HEK293 (cell line): Measurements from ENCODE around the gene CCDC146.

Experiments used
- CTCF ChIA-PET: fragments of 350-600 bp; formaldehyde crosslinking; extraction: SDS; loops from one replicate; lab custom pipeline; 2021; ENCODE audit warnings: antibody characterized with exemption; lab: Yijun Ruan, JAX
- POLR2A ChIA-PET: fragments of 300-600 bp; formaldehyde crosslinking; extraction: SDS; loops from one replicate; lab custom pipeline; 2020; ENCODE audit warnings: antibody characterized with exemption, inconsistent platforms; lab: Yijun Ruan, JAX
- H3K27ac ChIP-seq: fragments of 200-500 bp; sonication (Bioruptor generic); 2 replicates; pipeline ENCODE4 v1.5.1; 2014; ENCODE audit warnings: low read depth, low read length, control low read depth, inconsistent platforms; ENCODE audit errors: extremely low read depth
- H3K36me3 ChIP-seq, 2 experiments: fragments of 200-500 bp in 1 of 2; sonication (Bioruptor generic) in 1 of 2; 1 replicate in 1 of 2; 2 replicates in 1 of 2; pipeline ENCODE4 v1.5.1; 2014 to 2017; ENCODE audit warnings: inconsistent platforms in 2 of 2, low read length in 2 of 2; ENCODE audit not compliant: control insufficient read depth in 2 of 2, insufficient read depth in 1 of 2
- H3K4me1 ChIP-seq: fragments of 200-500 bp; sonication (Bioruptor generic); 2 replicates; pipeline ENCODE4 v1.5.1; 2014; ENCODE audit warnings: mild to moderate bottlenecking, low read length, inconsistent platforms; ENCODE audit not compliant: control insufficient read depth, insufficient read depth
- H3K4me3 ChIP-seq: 2 replicates; pipeline ENCODE4 v1.5.1; 2011; ENCODE audit warnings: low read depth, mild to moderate bottlenecking, control low read depth, low read length, moderate library complexity
- H3K9me3 ChIP-seq: fragments of 200-500 bp; sonication (Bioruptor generic); 2 replicates; pipeline ENCODE4 v1.5.1; 2014; ENCODE audit warnings: low read depth, low read length, inconsistent platforms; ENCODE audit not compliant: control insufficient read depth, insufficient read depth
- KLF7 ChIP-seq: fragments of 450-650 bp; formaldehyde crosslinking; IDR thresholded peaks from 2 replicates; pipeline ENCODE4 v1.5.1; 2016; ENCODE audit warnings: missing biosample characterization, missing genetic modification characterization, borderline replicate concordance
- ZNF24 ChIP-seq: fragments of 450-650 bp; formaldehyde crosslinking; IDR thresholded peaks from 2 replicates; pipeline ENCODE4 v1.5.1; 2016; ENCODE audit warnings: missing biosample characterization, missing genetic modification characterization
- ZNF514 ChIP-seq: fragments of 450-650 bp; formaldehyde crosslinking; IDR thresholded peaks from 2 replicates; pipeline ENCODE4 v1.5.1; 2016; ENCODE audit warnings: missing biosample characterization, missing genetic modification characterization
- ZNF623 ChIP-seq: fragments of 450-650 bp; formaldehyde crosslinking; IDR thresholded peaks from 2 replicates; pipeline ENCODE4 v1.5.1; 2016; ENCODE audit warnings: missing biosample characterization, missing genetic modification characterization
- ZNF664 ChIP-seq: fragments of 450-650 bp; formaldehyde crosslinking; IDR thresholded peaks from 2 replicates; pipeline ENCODE4 v1.5.1; 2016; ENCODE audit warnings: missing biosample characterization, missing genetic modification characterization
- ZNF777 ChIP-seq: fragments of 450-650 bp; formaldehyde crosslinking; IDR thresholded peaks from 2 replicates; pipeline ENCODE4 v1.5.1; 2017; ENCODE audit warnings: missing biosample characterization, missing genetic modification characterization, borderline replicate concordance
- ZSCAN4 ChIP-seq: fragments of 450-650 bp; formaldehyde crosslinking; IDR thresholded peaks from 2 replicates; pipeline ENCODE4 v1.5.1; 2017; ENCODE audit warnings: missing biosample characterization, missing genetic modification characterization
- TF ChIP-seq, protein P1 (sequence below): fragments of 450-650 bp; formaldehyde crosslinking; IDR thresholded peaks from 2 replicates; pipeline ENCODE4 v1.5.1; 2016; ENCODE audit warnings: missing biosample characterization, missing genetic modification characterization
- TF ChIP-seq, protein P2 (sequence below): fragments of 450-650 bp; formaldehyde crosslinking; IDR thresholded peaks from 2 replicates; pipeline ENCODE4 v1.5.1; 2016; ENCODE audit warnings: missing biosample characterization, missing genetic modification characterization
- TF ChIP-seq, protein P3 (sequence below): fragments of 450-650 bp; formaldehyde crosslinking; IDR thresholded peaks from 2 replicates; pipeline ENCODE4 v1.5.1; 2016; ENCODE audit warnings: missing biosample characterization, missing genetic modification characterization
- TF ChIP-seq, protein P4 (sequence below): fragments of 450-650 bp; formaldehyde crosslinking; conservative IDR thresholded peaks from 2 replicates; pipeline ENCODE4 v1.5.1; 2016; ENCODE audit warnings: low read depth, missing biosample characterization, missing genetic modification characterization

The CCDC146 gene

DNA sequence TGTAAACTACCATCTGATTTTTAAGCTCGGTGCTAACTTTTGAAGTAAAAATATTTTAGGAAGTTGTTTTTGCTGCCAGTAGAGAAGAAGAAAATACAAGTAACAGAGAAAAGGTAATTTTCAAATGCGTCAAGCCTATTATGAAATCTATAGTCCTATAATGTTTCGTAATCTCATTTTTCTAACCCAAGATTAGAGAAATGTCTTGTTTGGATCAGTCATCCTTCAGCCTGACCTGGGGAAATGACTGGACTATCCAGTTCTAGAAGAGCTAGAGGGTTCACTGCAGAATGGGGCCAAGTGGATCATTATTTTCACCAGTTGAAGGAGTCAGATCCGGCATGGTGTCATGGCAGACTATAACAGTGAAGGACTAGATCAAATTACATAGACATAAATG, 139.9 kb downstream of the CCDC146 start:
- CTCF ChIA-PET: no interaction called here

More for the DNA sequence above, 139.9 kb downstream of the CCDC146 start:
- Histone ChIP-seq H3K36me3 (no peaks in the 10 kb centered on the region), H3K4me1 (no peaks in the 10 kb centered on the region), H3K9me3 (no peaks in the 10 kb centered on the region), H3K4me3 (no peak overlapping the region), H3K27ac (no peak overlapping the region)
- TF ChIP-seq, protein P1, sequence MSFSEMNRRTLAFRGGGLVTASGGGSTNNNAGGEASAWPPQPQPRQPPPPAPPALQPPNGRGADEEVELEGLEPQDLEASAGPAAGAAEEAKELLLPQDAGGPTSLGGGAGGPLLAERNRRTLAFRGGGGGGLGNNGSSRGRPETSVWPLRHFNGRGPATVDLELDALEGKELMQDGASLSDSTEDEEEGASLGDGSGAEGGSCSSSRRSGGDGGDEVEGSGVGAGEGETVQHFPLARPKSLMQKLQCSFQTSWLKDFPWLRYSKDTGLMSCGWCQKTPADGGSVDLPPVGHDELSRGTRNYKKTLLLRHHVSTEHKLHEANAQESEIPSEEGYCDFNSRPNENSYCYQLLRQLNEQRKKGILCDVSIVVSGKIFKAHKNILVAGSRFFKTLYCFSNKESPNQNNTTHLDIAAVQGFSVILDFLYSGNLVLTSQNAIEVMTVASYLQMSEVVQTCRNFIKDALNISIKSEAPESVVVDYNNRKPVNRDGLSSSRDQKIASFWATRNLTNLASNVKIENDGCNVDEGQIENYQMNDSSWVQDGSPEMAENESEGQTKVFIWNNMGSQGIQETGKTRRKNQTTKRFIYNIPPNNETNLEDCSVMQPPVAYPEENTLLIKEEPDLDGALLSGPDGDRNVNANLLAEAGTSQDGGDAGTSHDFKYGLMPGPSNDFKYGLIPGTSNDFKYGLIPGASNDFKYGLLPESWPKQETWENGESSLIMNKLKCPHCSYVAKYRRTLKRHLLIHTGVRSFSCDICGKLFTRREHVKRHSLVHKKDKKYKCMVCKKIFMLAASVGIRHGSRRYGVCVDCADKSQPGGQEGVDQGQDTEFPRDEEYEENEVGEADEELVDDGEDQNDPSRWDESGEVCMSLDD (tag by site-specific recombination): no peak
- TF ChIP-seq, protein P2, sequence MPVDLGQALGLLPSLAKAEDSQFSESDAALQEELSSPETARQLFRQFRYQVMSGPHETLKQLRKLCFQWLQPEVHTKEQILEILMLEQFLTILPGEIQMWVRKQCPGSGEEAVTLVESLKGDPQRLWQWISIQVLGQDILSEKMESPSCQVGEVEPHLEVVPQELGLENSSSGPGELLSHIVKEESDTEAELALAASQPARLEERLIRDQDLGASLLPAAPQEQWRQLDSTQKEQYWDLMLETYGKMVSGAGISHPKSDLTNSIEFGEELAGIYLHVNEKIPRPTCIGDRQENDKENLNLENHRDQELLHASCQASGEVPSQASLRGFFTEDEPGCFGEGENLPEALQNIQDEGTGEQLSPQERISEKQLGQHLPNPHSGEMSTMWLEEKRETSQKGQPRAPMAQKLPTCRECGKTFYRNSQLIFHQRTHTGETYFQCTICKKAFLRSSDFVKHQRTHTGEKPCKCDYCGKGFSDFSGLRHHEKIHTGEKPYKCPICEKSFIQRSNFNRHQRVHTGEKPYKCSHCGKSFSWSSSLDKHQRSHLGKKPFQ: no peak
- TF ChIP-seq ZNF777 (tag by site-specific recombination): no peak
- TF ChIP-seq, protein P3, sequence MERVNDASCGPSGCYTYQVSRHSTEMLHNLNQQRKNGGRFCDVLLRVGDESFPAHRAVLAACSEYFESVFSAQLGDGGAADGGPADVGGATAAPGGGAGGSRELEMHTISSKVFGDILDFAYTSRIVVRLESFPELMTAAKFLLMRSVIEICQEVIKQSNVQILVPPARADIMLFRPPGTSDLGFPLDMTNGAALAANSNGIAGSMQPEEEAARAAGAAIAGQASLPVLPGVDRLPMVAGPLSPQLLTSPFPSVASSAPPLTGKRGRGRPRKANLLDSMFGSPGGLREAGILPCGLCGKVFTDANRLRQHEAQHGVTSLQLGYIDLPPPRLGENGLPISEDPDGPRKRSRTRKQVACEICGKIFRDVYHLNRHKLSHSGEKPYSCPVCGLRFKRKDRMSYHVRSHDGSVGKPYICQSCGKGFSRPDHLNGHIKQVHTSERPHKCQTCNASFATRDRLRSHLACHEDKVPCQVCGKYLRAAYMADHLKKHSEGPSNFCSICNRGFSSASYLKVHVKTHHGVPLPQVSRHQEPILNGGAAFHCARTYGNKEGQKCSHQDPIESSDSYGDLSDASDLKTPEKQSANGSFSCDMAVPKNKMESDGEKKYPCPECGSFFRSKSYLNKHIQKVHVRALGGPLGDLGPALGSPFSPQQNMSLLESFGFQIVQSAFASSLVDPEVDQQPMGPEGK (tag by site-specific recombination): no peak
- no peak for TF ChIP-seq ZNF24 (tag by site-specific recombination)
- no peak for TF ChIP-seq ZNF514 (tag by site-specific recombination)
- no peak for TF ChIP-seq ZNF623 (tag by site-specific recombination)
- TF ChIP-seq ZNF664 (tag by site-specific recombination): no peak
- TF ChIP-seq, protein P4, sequence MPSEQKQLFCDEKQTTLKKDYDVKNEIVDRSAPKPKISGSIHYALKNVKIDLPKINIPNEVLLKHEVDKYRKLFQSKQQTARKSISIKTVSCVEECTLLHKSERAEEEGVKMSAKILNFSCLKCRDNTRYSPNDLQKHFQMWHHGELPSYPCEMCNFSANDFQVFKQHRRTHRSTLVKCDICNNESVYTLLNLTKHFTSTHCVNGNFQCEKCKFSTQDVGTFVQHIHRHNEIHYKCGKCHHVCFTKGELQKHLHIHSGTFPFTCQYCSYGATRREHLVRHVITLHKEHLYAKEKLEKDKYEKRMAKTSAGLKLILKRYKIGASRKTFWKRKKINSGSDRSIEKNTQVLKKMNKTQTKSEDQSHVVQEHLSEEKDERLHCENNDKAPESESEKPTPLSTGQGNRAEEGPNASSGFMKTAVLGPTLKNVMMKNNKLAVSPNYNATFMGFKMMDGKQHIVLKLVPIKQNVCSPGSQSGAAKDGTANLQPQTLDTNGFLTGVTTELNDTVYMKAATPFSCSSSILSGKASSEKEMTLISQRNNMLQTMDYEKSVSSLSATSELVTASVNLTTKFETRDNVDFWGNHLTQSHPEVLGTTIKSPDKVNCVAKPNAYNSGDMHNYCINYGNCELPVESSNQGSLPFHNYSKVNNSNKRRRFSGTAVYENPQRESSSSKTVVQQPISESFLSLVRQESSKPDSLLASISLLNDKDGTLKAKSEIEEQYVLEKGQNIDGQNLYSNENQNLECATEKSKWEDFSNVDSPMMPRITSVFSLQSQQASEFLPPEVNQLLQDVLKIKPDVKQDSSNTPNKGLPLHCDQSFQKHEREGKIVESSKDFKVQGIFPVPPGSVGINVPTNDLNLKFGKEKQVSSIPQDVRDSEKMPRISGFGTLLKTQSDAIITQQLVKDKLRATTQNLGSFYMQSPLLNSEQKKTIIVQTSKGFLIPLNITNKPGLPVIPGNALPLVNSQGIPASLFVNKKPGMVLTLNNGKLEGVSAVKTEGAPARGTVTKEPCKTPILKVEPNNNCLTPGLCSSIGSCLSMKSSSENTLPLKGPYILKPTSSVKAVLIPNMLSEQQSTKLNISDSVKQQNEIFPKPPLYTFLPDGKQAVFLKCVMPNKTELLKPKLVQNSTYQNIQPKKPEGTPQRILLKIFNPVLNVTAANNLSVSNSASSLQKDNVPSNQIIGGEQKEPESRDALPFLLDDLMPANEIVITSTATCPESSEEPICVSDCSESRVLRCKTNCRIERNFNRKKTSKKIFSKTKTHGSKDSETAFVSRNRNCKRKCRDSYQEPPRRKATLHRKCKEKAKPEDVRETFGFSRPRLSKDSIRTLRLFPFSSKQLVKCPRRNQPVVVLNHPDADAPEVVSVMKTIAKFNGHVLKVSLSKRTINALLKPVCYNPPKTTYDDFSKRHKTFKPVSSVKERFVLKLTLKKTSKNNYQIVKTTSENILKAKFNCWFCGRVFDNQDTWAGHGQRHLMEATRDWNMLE (tag by site-specific recombination): no peak
- no peak for TF ChIP-seq KLF7 (tag by site-specific recombination)
- no peak for TF ChIP-seq ZSCAN4 (tag by site-specific recombination)
- POLR2A ChIA-PET: no interaction called here
